ENCODE measurements around the gene PDGFA. TPM values are rescaled to one million over a fixed set of nuclear protein-coding genes. Genes with fewer than 3 reads are reported as not detected.

Gene PDGFA
- total and polyA plus RNA-seq, 7 experiments from 2014 or later, result 0.16 to 2.6 (median 1.1) TPM; not detected in 3

DNA sequence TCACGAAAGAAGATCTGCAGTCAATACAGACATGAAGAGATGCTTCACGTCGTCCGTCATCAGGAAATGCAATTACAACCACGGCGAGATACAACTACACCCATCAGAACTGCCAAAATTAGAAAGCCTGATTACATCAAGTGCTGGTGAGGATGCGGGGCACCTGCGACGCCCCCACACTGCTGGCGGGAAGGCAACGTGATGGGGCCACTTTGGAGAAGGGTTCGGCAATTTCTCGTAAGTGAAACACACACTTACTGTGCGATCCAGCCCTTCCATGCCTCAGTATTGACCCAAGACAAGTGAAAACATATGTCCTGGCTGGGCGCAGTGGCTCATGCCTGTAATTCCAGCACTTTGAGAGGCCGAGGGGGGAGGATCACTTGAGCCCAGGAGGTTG lies 25.8 kb upstream of the PDGFA start:
- Mint-ChIP-seq H3K27ac (peak overlapping the region in 1 of 9 donors; percentile 3), H3K36me3 (peaks cover 3 to 16% (median 9%) of the 10 kb centered on the region in 5 donors)

DNA sequence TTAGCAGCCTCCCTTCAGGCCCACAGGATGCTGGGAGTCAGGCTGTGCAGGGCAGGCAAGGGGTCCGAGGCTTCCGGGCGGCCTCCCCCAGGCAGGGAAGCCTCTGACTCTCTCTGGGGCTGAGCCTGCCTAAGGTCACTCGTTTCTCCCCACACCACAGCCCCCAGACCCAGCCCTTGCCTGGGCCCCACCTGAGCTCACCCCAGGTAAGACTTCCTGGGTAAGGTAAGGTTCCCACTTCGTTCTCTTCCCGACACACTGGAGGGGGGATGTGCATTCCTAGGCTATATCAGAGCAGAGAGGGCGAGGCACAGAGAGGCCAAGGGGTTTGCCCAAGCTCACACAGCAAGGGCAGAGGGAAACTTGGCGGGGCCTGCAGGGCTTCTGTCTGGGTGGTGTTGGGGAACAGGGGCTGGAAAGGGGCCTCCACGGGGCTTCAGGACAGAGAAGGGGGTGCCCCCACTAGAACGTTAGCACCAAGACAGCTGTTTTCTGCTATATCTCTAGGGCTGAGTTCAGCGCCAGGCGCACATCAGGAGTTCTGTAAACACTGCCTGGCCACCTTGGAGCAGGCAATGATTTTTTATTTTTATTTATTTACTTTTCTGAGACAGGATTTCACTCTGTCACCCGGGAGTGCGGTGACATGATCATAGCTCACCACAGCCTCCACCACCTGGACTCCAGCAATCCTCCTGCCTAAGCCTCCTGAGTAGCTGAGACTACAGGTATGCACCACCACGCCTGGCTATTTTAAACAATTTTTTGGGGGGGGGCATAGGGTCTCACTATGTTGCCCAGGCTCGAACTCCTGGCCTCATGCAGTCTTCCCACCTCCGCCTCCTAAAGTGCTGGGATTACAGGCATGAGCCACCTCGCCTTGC lies 24.9 kb upstream of the PDGFA start:
- Mint-ChIP-seq H3K27me3 (no peaks in the 10 kb centered on the region), H3K36me3 (peaks cover 3 to 16% (median 9%) of the 10 kb centered on the region in 5 donors), H3K9me3 (peaks cover 0 to 6% (median 3%) of the 10 kb centered on the region in 11 donors), H3K4me3 (no peak overlapping the region), H3K4me1 (peaks cover 0 to 3% (median 0%) of the 10 kb centered on the region in 7 donors), H3K27ac (peak overlapping the region in 1 of 9 donors; percentile 80)
- ATAC-seq (no peak), DNase-seq (no peak)
- H3K9me3 ChIP-seq (ENCODE audit: control insufficient read depth in 2 of 3, low read length in 3 of 3), result peaks cover 0 to 5% (median 0%) of the 10 kb centered on the region in 3 experiments
- no peak overlapping the region for H3K27ac ChIP-seq (ENCODE audit: low read depth, low read length)
- POLR2A ChIA-PET, result no interaction called here
- intact Hi-C loops (cut with micrococcal nuclease), result no loop called here
- H3K4me3 ChIP-seq (ENCODE audit: low read length), result no peak overlapping the region
- no peaks in the 10 kb centered on the region for H3K27me3 ChIP-seq (ENCODE audit: control insufficient read depth in 2 of 2, insufficient read depth in 2 of 2, low read length in 2 of 2)
- CTCF ChIA-PET, result no interaction called here
- peaks cover 0 to 5% (median 0%) of the 10 kb centered on the region in 3 experiments for H3K36me3 ChIP-seq (ENCODE audit: control insufficient read depth in 2 of 3, insufficient read depth in 3 of 3, low read length in 3 of 3)
- H3K4me1 ChIP-seq (ENCODE audit: control insufficient read depth in 2 of 2, insufficient read depth in 2 of 2, low read length in 2 of 2), result no peaks in the 10 kb centered on the region

More for the DNA sequence above, 25.8 kb upstream of the PDGFA start:
- CTCF ChIA-PET, result no interaction called here
- Mint-ChIP-seq H3K4me1 (peaks cover 0 to 3% (median 0%) of the 10 kb centered on the region in 7 donors), H3K27me3 (no peaks in the 10 kb centered on the region), H3K4me3 (no peak overlapping the region), H3K9me3 (peaks cover 0 to 5% (median 2%) of the 10 kb centered on the region in 11 donors)
- POLR2A ChIA-PET, result no interaction called here
- H3K9me3 ChIP-seq (ENCODE audit: control insufficient read depth in 2 of 3, low read length in 3 of 3), result peaks cover 0 to 4% (median 0%) of the 10 kb centered on the region in 3 experiments
- H3K27me3 ChIP-seq (ENCODE audit: control insufficient read depth in 2 of 2, insufficient read depth in 2 of 2, low read length in 2 of 2), result no peaks in the 10 kb centered on the region
- ATAC-seq, result no peak
- intact Hi-C loops (cut with micrococcal nuclease), result no loop called here
- peaks cover 0 to 14% (median 0%) of the 10 kb centered on the region in 3 experiments for H3K36me3 ChIP-seq (ENCODE audit: control insufficient read depth in 2 of 3, insufficient read depth in 3 of 3, low read length in 3 of 3)
- H3K4me1 ChIP-seq (ENCODE audit: control insufficient read depth in 2 of 2, insufficient read depth in 2 of 2, low read length in 2 of 2), result no peaks in the 10 kb centered on the region
- no peak for DNase-seq
- H3K4me3 ChIP-seq (ENCODE audit: low read length), result no peak overlapping the region
- H3K27ac ChIP-seq (ENCODE audit: low read depth, low read length), result no peak overlapping the region

DNA sequence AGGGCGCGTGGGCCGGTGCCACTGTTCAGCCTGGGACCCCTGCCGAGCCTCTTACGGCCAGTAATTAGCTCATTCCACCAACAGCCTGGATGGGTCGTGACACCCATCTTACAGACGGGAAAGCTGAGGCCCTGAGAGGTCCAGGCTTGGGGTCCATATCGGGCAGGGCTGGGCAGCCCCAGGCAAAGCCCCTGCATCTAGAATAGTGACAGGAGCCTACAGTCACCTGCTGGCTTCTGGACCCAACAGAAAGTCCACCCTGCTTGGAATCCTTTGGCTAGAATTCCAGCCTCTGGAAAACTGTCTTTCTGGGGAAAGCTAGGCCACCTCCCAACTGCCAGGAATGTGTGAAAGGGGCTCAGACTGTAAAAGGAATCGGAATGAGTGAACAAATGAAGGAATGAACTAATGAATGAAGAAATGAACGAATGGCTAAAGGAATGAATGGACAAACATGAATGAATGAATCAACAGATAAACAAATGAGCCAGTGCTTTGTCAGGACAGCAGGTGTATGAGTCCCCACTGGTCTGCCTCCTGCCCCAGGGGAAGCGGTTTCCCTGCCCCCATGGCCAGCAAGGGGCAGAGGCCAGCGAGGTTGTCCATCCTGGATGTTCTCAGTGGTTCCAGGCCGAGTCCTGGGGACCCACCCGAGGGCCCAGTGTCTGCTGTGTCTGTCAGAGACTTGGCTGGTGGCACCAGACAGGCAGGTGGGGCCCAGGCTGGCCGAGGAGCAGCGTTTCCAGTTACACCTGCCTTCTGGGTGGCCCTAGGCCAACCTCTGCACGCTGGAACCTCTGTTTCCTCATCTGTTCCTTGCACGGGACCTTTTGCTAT lies 24.1 kb upstream of the PDGFA start:
- H3K27me3 Mint-ChIP-seq, result no peaks in the 10 kb centered on the region
- H3K27ac Mint-ChIP-seq, result no peak overlapping the region
- intact Hi-C loops (cut with micrococcal nuclease), result no loop called here
- H3K4me3 Mint-ChIP-seq, result no peak overlapping the region
- H3K9me3 Mint-ChIP-seq, result peaks cover 0 to 6% (median 3%) of the 10 kb centered on the region in 11 donors
- no peak for DNase-seq
- Histone ChIP-seq H3K9me3 (ENCODE audit: control insufficient read depth in 2 of 3, low read length in 3 of 3) (peaks cover 0 to 5% (median 0%) of the 10 kb centered on the region in 3 experiments), H3K27ac (ENCODE audit: low read depth, low read length) (no peak overlapping the region), H3K4me1 (ENCODE audit: control insufficient read depth in 2 of 2, insufficient read depth in 2 of 2, low read length in 2 of 2) (no peaks in the 10 kb centered on the region), H3K27me3 (ENCODE audit: control insufficient read depth in 2 of 2, insufficient read depth in 2 of 2, low read length in 2 of 2) (no peaks in the 10 kb centered on the region), H3K36me3 (ENCODE audit: control insufficient read depth in 2 of 3, insufficient read depth in 3 of 3, low read length in 3 of 3) (no peaks in the 10 kb centered on the region), H3K4me3 (ENCODE audit: low read length) (no peak overlapping the region)
- POLR2A ChIA-PET, result no interaction called here
- H3K36me3 Mint-ChIP-seq, result peaks cover under 1 to 10% (median 5%) of the 10 kb centered on the region in 5 donors
- ATAC-seq, result no peak
- CTCF ChIA-PET, result no interaction called here
- H3K4me1 Mint-ChIP-seq, result peaks cover 0 to 3% (median 0%) of the 10 kb centered on the region in 7 donors

DNA sequence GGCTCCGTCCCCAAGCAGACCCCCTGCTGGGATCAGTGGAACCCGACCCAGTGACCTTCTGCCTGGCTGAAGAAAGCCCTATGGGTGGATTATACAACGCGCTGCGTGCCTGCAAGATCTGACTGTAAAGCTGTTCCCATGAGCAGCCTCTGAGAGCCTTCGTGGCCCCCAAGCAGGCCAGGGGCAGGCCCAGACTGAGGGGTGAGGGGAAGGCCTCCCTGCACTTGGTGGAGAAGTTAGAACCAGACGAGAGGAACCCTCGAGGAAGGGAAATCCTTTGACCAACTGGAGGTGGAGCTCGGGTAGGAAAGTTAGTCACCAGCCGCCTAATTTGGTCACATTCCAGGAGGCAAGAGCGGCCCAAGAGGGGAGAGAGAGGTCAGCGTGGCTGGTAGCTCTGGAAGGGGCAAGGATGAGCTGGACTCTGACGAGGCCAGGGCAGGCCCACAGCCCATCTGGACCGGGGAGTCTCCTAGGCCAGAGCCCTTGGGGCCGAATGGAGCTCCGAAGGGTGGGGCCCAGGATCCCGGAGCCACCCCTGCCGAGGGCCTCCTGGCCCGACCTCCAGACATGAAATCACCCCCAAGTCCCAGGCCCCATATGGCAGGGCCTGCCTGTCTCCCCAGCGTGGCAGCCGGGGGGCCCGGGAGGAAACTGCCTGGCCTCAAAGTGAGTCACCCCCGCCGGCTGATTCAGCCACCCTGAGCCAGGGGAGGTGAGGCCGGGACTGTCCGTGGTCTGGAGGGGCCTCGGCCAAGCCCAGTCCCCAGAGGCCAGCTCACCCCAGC lies 23.3 kb upstream of the PDGFA start:
- CTCF ChIA-PET, result no interaction called here
- intact Hi-C loops (cut with micrococcal nuclease), result no loop called here
- Histone ChIP-seq H3K4me1 (ENCODE audit: control insufficient read depth in 2 of 2, insufficient read depth in 2 of 2, low read length in 2 of 2) (no peaks in the 10 kb centered on the region), H3K9me3 (ENCODE audit: control insufficient read depth in 2 of 3, low read length in 3 of 3) (peaks cover 0 to 5% (median 0%) of the 10 kb centered on the region in 3 experiments), H3K27ac (ENCODE audit: low read depth, low read length) (no peak overlapping the region), H3K4me3 (ENCODE audit: low read length) (no peak overlapping the region), H3K36me3 (ENCODE audit: control insufficient read depth in 2 of 3, insufficient read depth in 3 of 3, low read length in 3 of 3) (no peaks in the 10 kb centered on the region), H3K27me3 (ENCODE audit: control insufficient read depth in 2 of 2, insufficient read depth in 2 of 2, low read length in 2 of 2) (no peaks in the 10 kb centered on the region)
- Mint-ChIP-seq H3K27ac (no peak overlapping the region), H3K4me1 (peaks cover 0 to 3% (median 0%) of the 10 kb centered on the region in 7 donors), H3K27me3 (no peaks in the 10 kb centered on the region), H3K9me3 (peaks cover 0 to 6% (median 3%) of the 10 kb centered on the region in 11 donors), H3K4me3 (no peak overlapping the region), H3K36me3 (peaks cover 0 to 4% (median 4%) of the 10 kb centered on the region in 5 donors)
- ATAC-seq (no peak), DNase-seq (no peak)
- POLR2A ChIA-PET, result no interaction called here

DNA sequence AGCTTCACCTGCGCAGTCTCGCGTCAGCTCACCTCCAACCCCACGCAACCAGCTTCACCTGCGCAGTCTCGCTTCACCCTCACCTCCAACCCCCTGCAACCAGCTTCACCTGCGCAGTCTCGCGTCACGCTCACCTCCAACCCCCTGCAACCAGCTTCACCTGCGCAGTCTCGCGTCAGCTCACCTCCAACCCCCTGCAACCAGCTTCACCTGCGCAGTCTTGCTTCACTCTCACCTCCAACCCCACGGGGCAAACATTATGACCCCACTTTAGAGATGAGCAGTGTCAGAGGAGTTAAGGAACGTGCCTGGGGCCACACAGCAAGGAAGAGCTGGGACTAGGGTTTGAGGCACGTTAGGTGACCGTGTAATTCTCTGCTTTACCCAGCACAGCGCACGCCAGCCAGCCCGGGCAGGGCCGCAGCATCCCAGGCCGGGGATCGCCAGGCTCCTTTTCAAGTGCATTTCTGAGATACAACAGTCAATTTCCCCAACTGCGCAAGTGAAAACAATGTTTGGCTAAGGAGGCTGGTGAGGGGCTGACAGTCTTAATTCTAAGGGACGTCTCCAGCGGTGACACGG lies 22.6 kb upstream of the PDGFA start:
- Histone ChIP-seq H3K4me1 (ENCODE audit: control insufficient read depth in 2 of 2, insufficient read depth in 2 of 2, low read length in 2 of 2) (no peaks in the 10 kb centered on the region), H3K27me3 (ENCODE audit: control insufficient read depth in 2 of 2, insufficient read depth in 2 of 2, low read length in 2 of 2) (no peaks in the 10 kb centered on the region), H3K36me3 (ENCODE audit: control insufficient read depth in 2 of 3, insufficient read depth in 3 of 3, low read length in 3 of 3) (no peaks in the 10 kb centered on the region), H3K4me3 (ENCODE audit: low read length) (no peak overlapping the region), H3K9me3 (ENCODE audit: control insufficient read depth in 2 of 3, low read length in 3 of 3) (peaks cover 0 to 5% (median 0%) of the 10 kb centered on the region in 3 experiments), H3K27ac (ENCODE audit: low read depth, low read length) (no peak overlapping the region)
- POLR2A ChIA-PET, result no interaction called here
- Mint-ChIP-seq H3K4me3 (no peak overlapping the region), H3K36me3 (peaks cover 0 to 4% (median 4%) of the 10 kb centered on the region in 5 donors), H3K27me3 (no peaks in the 10 kb centered on the region), H3K9me3 (peaks cover 0 to 6% (median 3%) of the 10 kb centered on the region in 11 donors), H3K4me1 (peaks cover 0 to 3% (median 0%) of the 10 kb centered on the region in 7 donors), H3K27ac (peak overlapping the region in 2 of 9 donors; percentile 33 to 84)
- ATAC-seq (no peak), DNase-seq (no peak)
- CTCF ChIA-PET, result no interaction called here
- intact Hi-C loops (cut with micrococcal nuclease), result no loop called here

DNA sequence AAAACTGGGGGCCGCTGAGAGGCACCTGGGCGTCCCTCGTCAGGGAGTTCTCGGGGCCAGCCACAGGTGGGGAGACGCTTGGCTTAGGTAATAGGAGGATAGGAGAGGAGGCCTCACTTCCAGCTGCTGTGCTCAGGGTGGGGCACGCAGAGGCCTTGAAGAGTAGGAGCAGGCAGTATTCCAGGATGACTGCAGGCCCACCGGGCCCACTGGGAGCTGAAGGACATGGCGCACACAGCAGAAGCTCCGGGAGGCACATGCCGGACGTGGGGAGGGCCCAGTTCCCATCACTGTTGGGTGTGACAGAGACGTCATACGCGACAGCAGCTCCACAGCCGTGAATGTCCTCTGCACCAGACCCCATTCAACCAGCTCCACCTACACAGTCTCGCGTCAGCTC lies 22.0 kb upstream of the PDGFA start:
- H3K27ac Mint-ChIP-seq, result peak overlapping the region in 2 of 9 donors; percentile 3 to 84
- no peaks in the 10 kb centered on the region for H3K27me3 ChIP-seq (ENCODE audit: control insufficient read depth in 2 of 2, insufficient read depth in 2 of 2, low read length in 2 of 2)
- DNase-seq, result no peak
- peaks cover 0 to 5% (median 0%) of the 10 kb centered on the region in 3 experiments for H3K9me3 ChIP-seq (ENCODE audit: control insufficient read depth in 2 of 3, low read length in 3 of 3)
- no peaks in the 10 kb centered on the region for H3K27me3 Mint-ChIP-seq
- H3K36me3 ChIP-seq (ENCODE audit: control insufficient read depth in 2 of 3, insufficient read depth in 3 of 3, low read length in 3 of 3), result no peaks in the 10 kb centered on the region
- no peaks in the 10 kb centered on the region for H3K4me1 ChIP-seq (ENCODE audit: control insufficient read depth in 2 of 2, insufficient read depth in 2 of 2, low read length in 2 of 2)
- peaks cover 0 to 3% (median 0%) of the 10 kb centered on the region in 7 donors for H3K4me1 Mint-ChIP-seq
- H3K27ac ChIP-seq (ENCODE audit: low read depth, low read length), result no peak overlapping the region
- CTCF ChIA-PET, result no interaction called here
- no peak overlapping the region for H3K4me3 Mint-ChIP-seq
- no peak overlapping the region for H3K4me3 ChIP-seq (ENCODE audit: low read length)
- intact Hi-C loops (cut with micrococcal nuclease), result no loop called here
- POLR2A ChIA-PET, result no interaction called here
- H3K9me3 Mint-ChIP-seq, result peaks cover 0 to 6% (median 3%) of the 10 kb centered on the region in 11 donors
- no peak for ATAC-seq
- H3K36me3 Mint-ChIP-seq, result peaks cover 0 to 4% (median 4%) of the 10 kb centered on the region in 5 donors
